Naive thymus-derived CD8-positive, alpha-beta T cell (primary cell): ENCODE results near the gene GLO1. TPM values are rescaled to one million over a fixed set of nuclear protein-coding genes. Genes with fewer than 3 reads are reported as not detected.

Experiments used
- ATAC-seq, 2 donors: fragments of 150-1000 bp; cut with Tn5 transposase in 1 of 2; sonication (Bioruptor Pico), chemical (Tn5 transposase) in 1 of 2; 1 replicate in 1 of 2; 2 replicates in 1 of 2; pipeline ENCODE4 v1.10.0; 2021; ENCODE audit warnings: mild to moderate bottlenecking in 2 of 2, moderate library complexity in 2 of 2
- POLR2A ChIA-PET: fragments of 350-600 bp; sonication (Branson Sonifier 250); formaldehyde crosslinking; loops from one replicate; lab custom pipeline; 2021; ENCODE audit warnings: antibody characterized with exemption; lab: Charles Lee
- DNase-seq, 10 donors: peaks; one replicate each; pipeline versions ENCODE4 v3.0.0 to v3.0.0-alpha.2; 2020 to 2022
- H3K27ac Mint-ChIP-seq, 10 donors: one replicate each; pipeline ENCODE4 v1.8.0; 2020 to 2022; ENCODE audit warnings: mild to moderate bottlenecking in 10 of 10, mixed read lengths in 10 of 10, moderate library complexity in 4 of 10, inconsistent platforms in 1 of 10
- H3K27me3 Mint-ChIP-seq, 5 donors: one replicate each; pipeline ENCODE4 v1.8.0; 2021 to 2022; ENCODE audit warnings: mixed read lengths in 5 of 5
- H3K36me3 Mint-ChIP-seq, 3 donors: one replicate each; pipeline ENCODE4 v1.8.0; 2020 to 2022; ENCODE audit warnings: mixed read lengths in 3 of 3, mild to moderate bottlenecking in 2 of 3, inconsistent platforms in 1 of 3
- H3K4me1 Mint-ChIP-seq, 4 donors: one replicate each; pipeline ENCODE4 v1.8.0; 2021 to 2022; ENCODE audit warnings: mixed read lengths in 4 of 4
- H3K4me3 Mint-ChIP-seq, 10 donors: one replicate each; pipeline ENCODE4 v1.8.0; 2020 to 2022; ENCODE audit warnings: mild to moderate bottlenecking in 10 of 10, mixed read lengths in 10 of 10, moderate library complexity in 6 of 10, inconsistent platforms in 1 of 10
- H3K9me3 Mint-ChIP-seq, 9 donors: one replicate each; pipeline ENCODE4 v1.8.0; 2020 to 2022; ENCODE audit warnings: mixed read lengths in 9 of 9, mild to moderate bottlenecking in 3 of 9, inconsistent platforms in 1 of 9, moderate library complexity in 1 of 9
- polyA plus RNA-seq, 3 donors: library from polyadenylated mRNA; unstranded; fragments of 300-500 nt; fragmentation: Illumina TruSeq; gene quantifications; one replicate each; pipeline ENCODE4 v1.2.3, GENCODE V29; 2021
- total RNA-seq, 8 experiments: library from RNA in 2 of 8; stranded (reverse) in 2 of 8; gene quantifications; one replicate each; pipeline ENCODE4 v1.2.3 and lab custom pipeline; 2021 to 2026

Gene GLO1
- total and polyA plus RNA-seq, 5 experiments from 2014 or later = 30.7 to 103 (median 74.1) TPM

DNA sequence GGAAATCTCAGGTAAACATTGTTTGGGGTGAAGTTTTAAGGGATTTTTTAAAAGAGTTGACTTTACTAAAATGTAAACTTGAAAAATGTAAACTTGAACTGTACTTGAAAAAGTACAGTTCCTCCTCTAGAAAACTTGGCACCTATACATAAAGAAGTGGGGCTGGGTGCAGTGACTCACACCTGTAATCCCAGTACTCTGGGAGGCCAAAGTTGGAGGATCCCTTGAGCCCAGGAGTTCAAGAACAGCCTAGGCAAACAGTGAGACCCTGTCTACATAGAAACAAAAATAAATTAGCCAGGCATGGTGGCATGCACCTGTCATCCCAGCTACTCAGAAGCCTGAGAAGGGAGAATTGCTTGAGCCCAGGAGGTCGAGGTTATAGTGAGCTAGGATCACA is 70.5 kb downstream of the GLO1 start:
- Mint-ChIP-seq H3K27me3 (no peaks in the 10 kb centered on the region), H3K4me3 (no peak overlapping the region), H3K4me1 (peaks cover 35 to 64% (median 54%) of the 10 kb centered on the region in 4 donors), H3K27ac (no peak overlapping the region), H3K36me3 (no peaks in the 10 kb centered on the region), H3K9me3 (no peaks in the 10 kb centered on the region)
- POLR2A ChIA-PET = no interaction called here
- DNase-seq (no peak), ATAC-seq (no peak)

DNA sequence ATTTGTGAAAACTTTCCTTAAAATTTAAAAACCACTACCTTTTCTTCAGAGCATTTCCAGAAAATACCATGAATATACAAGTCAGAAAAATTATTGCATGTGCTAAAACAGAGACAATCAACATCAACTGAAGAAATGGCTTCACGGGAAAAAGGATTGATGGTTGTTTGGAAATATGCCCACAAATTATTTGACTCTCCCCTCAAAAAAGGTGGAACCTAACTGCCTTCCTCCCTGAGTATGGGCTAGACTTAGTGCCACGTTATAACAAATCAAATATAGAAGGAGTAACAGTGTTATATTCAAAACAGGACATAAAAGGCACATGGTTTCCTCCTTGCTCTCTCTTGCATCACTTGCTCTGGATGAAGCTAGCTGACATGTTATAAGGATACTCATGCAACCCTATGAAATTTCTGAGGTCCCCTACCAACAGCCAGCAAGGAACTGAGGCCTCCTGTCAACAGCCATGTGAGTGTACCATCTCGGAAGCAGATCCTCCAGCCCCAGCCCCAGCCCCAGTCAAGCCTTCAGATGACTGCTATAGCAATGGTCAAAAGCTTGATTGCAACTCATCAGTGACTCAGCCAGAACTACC is 71.7 kb downstream of the GLO1 start:
- H3K4me1 Mint-ChIP-seq = peaks cover 28 to 52% (median 44%) of the 10 kb centered on the region in 4 donors
- POLR2A ChIA-PET = no interaction called here
- no peak for ATAC-seq
- no peaks in the 10 kb centered on the region for H3K36me3 Mint-ChIP-seq
- no peaks in the 10 kb centered on the region for H3K27me3 Mint-ChIP-seq
- H3K4me3 Mint-ChIP-seq = no peak overlapping the region
- H3K9me3 Mint-ChIP-seq = no peaks in the 10 kb centered on the region
- H3K27ac Mint-ChIP-seq = no peak overlapping the region
- DNase-seq = no peak

Other genes with a start within 250 kb of the GLO1 start
- gene BTBD9, start 63.2 kb downstream of the GLO1 start, total RNA-seq = 10 to 100 TPM; 30.8 to 32.2 TPM
- gene BTBD9, start 63.2 kb downstream of the GLO1 start, polyA plus RNA-seq = 10 to 100 TPM in 2 of 3 donors, 1 to 10 TPM in 1; 9.3 to 10.6 (median 10.4) TPM
- gene DNAH8, start 12.2 kb upstream of the GLO1 start, total RNA-seq = not detected
- gene DNAH8, start 12.2 kb upstream of the GLO1 start, polyA plus RNA-seq = not detected